ENCODE measurements around the gene TARBP1.

Gene TARBP1

GRCh38 chr1:234504251-234504650 is 25.3 kb upstream of the TARBP1 start:
- DNase-seq, result peak in 2 of 3 donors; percentile 42 to 65

GRCh38 chr1:234503193-234504050 is 24.4 kb upstream of the TARBP1 start:
- DNase-seq, result peak; percentile 44 to 89 (median 77)

DNA sequence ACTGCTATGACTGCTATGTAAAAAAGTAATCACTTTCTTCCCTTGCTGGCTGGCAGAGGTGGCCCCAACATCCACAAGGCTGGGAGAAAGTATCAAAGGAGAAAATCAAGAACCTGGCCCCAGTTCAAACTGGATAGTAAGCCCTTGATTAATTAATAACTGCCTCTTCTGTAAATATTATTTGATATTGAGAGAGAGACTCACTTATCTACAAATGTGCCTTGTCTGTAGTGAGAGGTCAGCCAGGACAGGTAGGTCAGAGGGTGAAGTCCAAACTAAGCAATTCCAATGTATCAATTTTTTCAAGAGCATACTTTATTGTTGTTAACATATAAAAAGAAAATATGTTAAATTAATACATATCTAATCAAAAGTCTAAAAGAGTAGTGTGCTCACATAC is 23.8 kb upstream of the TARBP1 start:
- DNase-seq, result no peak

GRCh38 chr1:234500269-234500668 is 21.3 kb upstream of the TARBP1 start:
- DNase-seq, result peak; percentile 47 to 63 (median 60)

DNA sequence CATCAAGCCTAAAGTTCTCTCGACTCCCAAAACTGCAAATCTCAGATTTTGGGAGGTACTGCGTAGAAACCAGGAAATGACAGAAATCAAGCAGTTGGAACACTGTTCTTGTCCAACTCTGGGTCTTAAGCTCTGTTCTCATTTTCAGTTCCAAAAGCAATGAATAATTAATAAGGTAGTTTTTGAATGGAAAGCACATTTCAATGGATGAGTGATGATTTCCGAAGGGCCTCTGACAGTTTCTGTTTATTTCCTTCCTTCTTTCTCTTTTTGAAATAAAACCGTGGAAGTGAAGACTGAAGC is 20.9 kb upstream of the TARBP1 start:
- DNase-seq, result peak in 1 of 3 donors; percentile 70

DNA sequence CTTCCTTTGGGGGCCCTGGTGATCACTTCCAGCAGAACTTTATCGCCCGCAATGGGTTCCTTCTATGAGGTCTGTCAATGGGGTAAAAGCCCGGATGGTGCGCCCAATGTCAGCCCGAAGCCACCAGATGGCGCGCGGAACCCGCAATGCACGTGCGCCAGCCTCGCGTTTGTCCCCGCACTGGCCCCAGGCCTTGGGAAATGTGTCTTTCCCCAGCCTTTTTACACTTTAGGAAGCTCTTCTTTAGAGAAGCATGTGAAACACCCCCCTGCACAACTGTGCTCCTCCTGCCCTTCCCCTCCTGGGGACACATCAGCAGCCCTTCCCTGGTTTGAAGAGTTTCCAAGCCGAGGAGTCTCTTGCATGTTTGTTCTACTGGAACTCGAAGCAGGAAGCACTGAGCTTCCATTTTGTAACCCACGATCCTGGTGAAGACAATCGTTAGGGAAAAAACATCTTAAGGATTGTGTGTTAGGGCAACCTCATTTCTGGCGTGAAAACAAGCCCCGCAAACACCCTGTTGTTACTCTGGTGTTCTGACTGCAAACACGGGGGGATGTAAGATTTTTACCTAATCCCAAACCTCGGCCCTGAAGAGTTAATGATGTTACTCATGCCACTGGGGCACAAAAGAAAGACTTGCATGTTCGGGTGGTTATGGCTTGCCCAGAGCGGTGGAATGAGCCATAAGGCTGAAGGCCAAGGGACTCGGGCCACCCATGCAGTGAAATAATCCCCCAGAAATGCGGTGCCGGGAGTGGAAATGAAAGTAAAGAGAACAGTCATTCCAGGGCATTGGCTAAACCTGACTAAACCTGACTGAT is 20.4 kb upstream of the TARBP1 start:
- peak; percentile 95 to 96 (median 96) for DNase-seq

DNA sequence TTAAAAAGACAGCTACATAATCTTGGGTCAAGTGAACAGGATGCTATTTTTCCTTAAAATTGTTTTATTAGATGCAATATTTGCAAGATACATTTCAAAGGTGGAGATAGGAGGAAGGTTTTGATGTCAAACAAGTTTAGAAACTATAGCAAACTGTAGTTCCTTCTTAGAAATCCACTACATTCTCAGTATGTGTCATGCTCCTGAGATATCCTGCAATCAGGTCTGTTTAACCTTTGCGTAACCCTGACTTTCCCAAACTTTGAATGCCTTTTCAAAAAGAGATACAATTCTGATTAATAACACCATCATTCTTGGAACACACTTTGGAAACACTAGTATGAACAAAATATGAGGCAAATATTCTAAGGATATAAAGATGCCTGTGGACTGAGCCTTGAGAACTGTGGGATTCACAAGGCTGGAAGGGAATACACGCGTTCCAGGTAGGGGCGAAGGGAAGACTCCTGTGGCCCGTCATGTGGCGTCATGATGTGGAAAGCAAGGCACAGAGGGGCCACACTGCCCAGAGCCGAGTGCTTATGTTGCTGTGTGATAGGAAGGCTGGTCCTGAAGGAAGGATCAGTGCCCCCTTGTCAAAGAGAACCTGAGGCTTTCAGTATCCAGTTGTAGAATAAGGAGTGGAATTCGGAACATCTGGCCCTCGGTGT is 19.6 kb upstream of the TARBP1 start:
- peak in 2 of 3 donors; percentile 68 to 69 for DNase-seq

GRCh38 chr1:234497589-234497988 is 18.6 kb upstream of the TARBP1 start:
- DNase-seq, result no peak

GRCh38 chr1:234495231-234495990 is 16.4 kb upstream of the TARBP1 start:
- DNase-seq, result peak in 2 of 3 donors; percentile 31

GRCh38 chr1:234494049-234494448 is 15.1 kb upstream of the TARBP1 start:
- DNase-seq, result no peak

DNA sequence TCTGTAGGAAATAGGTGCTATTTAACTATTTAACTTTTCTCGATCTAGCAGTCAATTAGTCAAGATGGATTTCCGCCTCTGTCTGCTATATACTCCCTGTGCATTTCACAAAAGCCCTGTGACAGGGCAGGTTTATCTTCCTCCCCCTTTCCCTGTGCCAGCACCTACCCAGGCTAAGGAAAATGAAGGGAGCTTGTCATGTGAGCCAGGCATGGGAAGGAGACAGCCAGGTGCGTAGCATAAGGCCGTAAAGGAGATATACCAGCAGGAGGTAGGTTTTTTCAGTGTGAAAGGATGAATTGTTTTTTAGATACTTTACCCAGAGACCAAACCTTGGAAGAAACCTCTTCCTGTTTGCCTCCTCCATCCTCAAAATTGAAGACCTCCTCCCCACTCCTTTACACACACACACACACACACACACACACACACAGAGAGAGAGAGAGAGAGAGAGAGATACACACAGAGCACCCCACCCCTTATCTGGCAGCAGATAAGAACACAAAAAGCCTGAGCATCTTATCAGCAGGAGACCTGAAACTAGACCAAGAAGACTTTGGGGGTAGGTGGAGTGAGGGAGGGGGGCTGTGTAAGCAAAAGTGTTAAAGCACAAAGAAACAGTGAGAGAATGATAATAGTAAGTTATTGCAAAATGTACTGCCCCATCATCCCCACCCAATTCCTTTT is 12.0 kb upstream of the TARBP1 start:
- DNase-seq, result no peak

DNA sequence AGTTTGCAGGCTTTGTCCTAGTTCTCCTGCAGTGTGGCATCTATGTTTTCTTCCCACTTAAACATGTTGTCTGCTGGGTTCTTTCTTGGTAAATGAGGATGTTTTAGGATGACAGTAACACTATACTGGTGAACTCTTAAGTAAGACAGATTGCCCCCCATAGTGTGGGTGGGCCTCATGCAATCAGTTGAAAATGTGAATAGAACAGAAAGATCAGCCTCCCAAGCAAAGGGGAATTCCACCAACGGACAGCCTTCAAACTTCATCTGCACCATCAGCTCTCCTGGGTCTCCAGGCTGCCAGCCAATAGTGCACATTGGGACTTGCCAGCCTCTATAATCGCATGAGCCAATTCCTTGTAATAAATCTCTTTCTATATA is 10.7 kb upstream of the TARBP1 start:
- peak in 2 of 3 donors; percentile 41 to 58 for DNase-seq

- DNase-seq, result no peak
Measured at GRCh38 chr1:234489007-234489697, 10.2 kb upstream of the TARBP1 start.

DNA sequence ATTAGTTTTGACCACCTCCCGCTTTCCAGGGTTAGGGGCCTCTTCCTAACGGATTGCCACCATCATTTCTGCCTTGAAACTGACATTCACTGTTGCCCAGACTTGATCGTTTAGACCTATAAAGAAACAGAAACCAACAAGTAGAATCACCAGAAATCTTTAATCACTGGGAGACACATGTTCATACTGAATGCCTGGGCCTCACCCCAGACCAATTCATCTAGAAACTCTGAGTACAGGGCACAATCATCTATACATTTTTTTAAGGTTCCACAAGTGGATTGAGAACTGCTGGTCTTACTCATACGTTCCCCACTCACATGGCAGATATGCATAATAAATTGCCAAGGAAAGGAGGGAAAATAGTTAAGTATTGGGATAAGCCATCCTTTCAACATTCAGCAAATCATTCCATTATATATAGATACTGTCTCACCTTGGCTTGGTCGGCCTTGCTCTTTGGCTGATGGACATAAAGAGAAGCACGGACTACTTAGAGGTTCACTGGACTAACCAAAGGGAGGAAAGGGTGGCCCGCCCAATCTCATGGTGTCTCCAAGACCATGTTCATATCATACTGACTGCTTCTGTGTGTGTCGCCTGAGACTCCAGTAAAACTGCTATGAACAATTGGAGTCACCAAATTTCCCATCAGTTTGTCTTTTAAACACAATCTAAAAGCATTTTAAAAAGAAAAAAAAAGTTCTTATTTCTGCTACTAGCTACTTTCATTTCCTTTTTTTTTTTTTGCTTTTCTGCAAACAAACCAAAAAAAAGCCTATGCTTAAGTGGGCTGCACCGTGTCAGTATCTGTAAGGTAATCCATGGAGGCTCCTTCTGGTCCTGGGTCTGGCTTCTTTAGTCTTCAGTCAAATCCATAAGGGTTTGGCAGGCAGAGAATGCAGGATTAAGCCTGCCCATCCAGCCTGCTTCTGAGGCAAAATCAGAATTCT is 9.4 kb upstream of the TARBP1 start:
- DNase-seq, result peak in 2 of 3 donors; percentile 54 to 64

- DNase-seq, result peak; percentile 68 to 79 (median 75)
Measured at GRCh38 chr1:234486858-234487840, 8.2 kb upstream of the TARBP1 start.

GRCh38 chr1:234484991-234485739 is 6.2 kb upstream of the TARBP1 start:
- no peak for DNase-seq

- DNase-seq, result no peak
Measured at GRCh38 chr1:234484218-234484617, 5.2 kb upstream of the TARBP1 start.

DNA sequence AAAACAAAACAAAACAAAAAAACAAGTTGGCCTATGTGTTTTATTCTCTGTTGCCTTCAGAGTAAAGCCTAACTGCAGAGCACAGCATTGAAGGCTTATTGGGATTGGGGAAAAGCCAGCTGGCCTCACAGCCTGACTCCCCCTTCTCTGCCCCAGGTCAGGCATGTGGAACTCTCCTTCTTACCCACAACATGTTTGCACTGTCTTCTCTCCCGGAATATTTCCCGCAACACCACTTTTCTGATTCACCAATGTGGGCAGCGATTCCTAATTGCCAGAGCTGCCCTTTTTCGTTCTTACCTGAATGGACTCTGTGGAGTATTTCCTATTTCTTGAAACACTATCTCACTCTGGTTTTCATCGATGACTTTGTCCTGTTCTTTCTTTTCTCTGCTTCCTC is 2.8 kb upstream of the TARBP1 start:
- no peak for DNase-seq
